ENCODE results near the gene ATF4.

Gene ATF4

GRCh38 chr22:39530116-39530515 is 9.8 kb downstream of the ATF4 start:
- no peak for DNase-seq

- DNase-seq: no peak
Observed at GRCh38 chr22:39530692-39531331, 10.4 kb downstream of the ATF4 start.

- DNase-seq: peak; percentile 98
Observed at GRCh38 chr22:39532215-39533073, 12.1 kb downstream of the ATF4 start, which contains the start of gene RPS19BP1. Gene RPS19BP1 (minus strand): TSS chr22:39532748. CDS start chr22:39532738, 10 bp downstream.

- DNase-seq: no peak
Observed at GRCh38 chr22:39534092-39534506, 13.7 kb downstream of the ATF4 start.

GRCh38 chr22:39534591-39535356 is 14.4 kb downstream of the ATF4 start:
- DNase-seq: peak; percentile 61

GRCh38 chr22:39535357-39535725 is 15.0 kb downstream of the ATF4 start:
- DNase-seq: no peak

- no peak for DNase-seq
Observed at GRCh38 chr22:39535831-39536449, 15.6 kb downstream of the ATF4 start.

GRCh38 chr22:39536711-39537110 is 16.3 kb downstream of the ATF4 start:
- no peak for DNase-seq

- DNase-seq: no peak
Observed at GRCh38 chr22:39537975-39538374, 17.6 kb downstream of the ATF4 start.

- no peak for DNase-seq
Observed at GRCh38 chr22:39543095-39543494, 22.7 kb downstream of the ATF4 start.

- DNase-seq: no peak
Observed at GRCh38 chr22:39545386-39546365, 25.3 kb downstream of the ATF4 start.

- no peak for DNase-seq
Observed at GRCh38 chr22:39546889-39547586, 26.7 kb downstream of the ATF4 start.

GRCh38 chr22:39547587-39547947 is 27.2 kb downstream of the ATF4 start:
- DNase-seq: no peak

- no peak for DNase-seq
Observed at GRCh38 chr22:39553429-39553828, 33.1 kb downstream of the ATF4 start.

- no peak for DNase-seq
Observed at GRCh38 chr22:39554151-39554550, 33.8 kb downstream of the ATF4 start.

GRCh38 chr22:39556970-39557841 is 36.8 kb downstream of the ATF4 start:
- DNase-seq: peak; percentile 17

- no peak for DNase-seq
Observed at GRCh38 chr22:39558254-39558727, 37.9 kb downstream of the ATF4 start.

- no peak for DNase-seq
Observed at GRCh38 chr22:39558950-39559349, 38.6 kb downstream of the ATF4 start.

GRCh38 chr22:39559456-39560105 is 39.2 kb downstream of the ATF4 start:
- no peak for DNase-seq

All from NCI-H345 (cell line).